Right cardiac atrium (tissue), 5 donors: ENCODE results near the gene HTRA1. TPM values are rescaled to one million over a fixed set of nuclear protein-coding genes. Genes with fewer than 3 reads are reported as not detected.

ENCODE experiments used
- ATAC-seq, 2 donors: fragments of 200-7000 bp; cut with Tn5 transposase; one replicate each; pipeline versions ENCODE4 v1.8.0 to v1.9.1; 2020; ENCODE audit warnings: moderate library complexity in 2 of 2, mild to moderate bottlenecking in 1 of 2
- DNase-seq, 3 donors: peaks; one replicate each; pipeline ENCODE4 v3.0.0-alpha.2; 2020
- H3K27ac ChIP-seq: one replicate; pipeline ENCODE4 v1.5.1; 2013; ENCODE audit warnings: mild to moderate bottlenecking, low read length, control low read depth, moderate library complexity
- H3K27me3 ChIP-seq: one replicate; pipeline ENCODE4 v1.6.1; 2013; ENCODE audit not compliant: control insufficient read depth, insufficient read depth
- H3K4me1 ChIP-seq: one replicate; pipeline ENCODE4 v1.6.1; 2013; ENCODE audit warnings: low read length; ENCODE audit not compliant: control insufficient read depth, insufficient read depth
- H3K4me3 ChIP-seq: one replicate; pipeline ENCODE4 v1.5.1; 2013; ENCODE audit warnings: low read length, control low read depth
- H3K9me3 ChIP-seq: one replicate; pipeline ENCODE4 v1.6.1; 2013; ENCODE audit warnings: low read length; ENCODE audit not compliant: control insufficient read depth
- WGBS: extraction: QIAGEN DNeasy Blood & Tissue Kit; methylation state at CpG from one replicate; pipeline ENCODE4 v1.1.7; 2013; 5-methylcytosine and 5-hydroxymethylcytosine counted together
- intact Hi-C, 4 donors: fragments of 100-400 bp; cut with DNase I; formaldehyde crosslinking; loops; one replicate each; pipeline versions ENCODE4 v1.11.0 to v1.14.0; 2022 to 2023
- polyA plus RNA-seq: library from polyadenylated mRNA; stranded (reverse); fragments of 200-250 nt; gene quantifications from one replicate; pipeline ENCODE4 v1.2.3, GENCODE V29; 2013
- total RNA-seq, 4 donors: library from RNA; stranded (reverse); fragmentation: NEBNext Ultra II Directional; extraction: Animal tissue kit (Norgen Biotek cat#: 25700); gene quantifications; one replicate each; pipeline ENCODE4 v1.2.1, GENCODE V29; 2021
- donor health status: healthy with polysubstance abuse.
- donor health status: DM: no; HTN: yes; CAD: no.
- donor health status: DM: no; HTN: no; CAD: no.
- donor health status: DM: no; HTN: yes; CAD: no; lungs with severe emphysema.
- donor health status: DM: yes; HTN: yes; CAD: no.

HTRA1 gene
- total and polyA plus RNA-seq, 5 donors = 40.5 to 49.7 (median 45.0) TPM

GRCh38 chr10:122473116-122473515 is 11.8 kb downstream of the HTRA1 start:
- Histone ChIP-seq H3K4me1 (peaks cover 16% of the 10 kb centered on the region), H3K4me3 (no peak overlapping the region), H3K9me3 (no peaks in the 10 kb centered on the region), H3K27ac (no peak overlapping the region), H3K27me3 (no peaks in the 10 kb centered on the region)
- DNase-seq (no peak), ATAC-seq (no peak)
- intact Hi-C loops = no loop called here
- 70% methylated on average over 8 of the region's 8 CpGs for WGBS

- H3K4me3 ChIP-seq = no peak overlapping the region
- 16% methylated on average over 15 of the region's 15 CpGs for WGBS
- no peaks in the 10 kb centered on the region for H3K27me3 ChIP-seq
- DNase-seq = peak in 2 of 3 donors; percentile 66 to 70
- no peak overlapping the region for H3K27ac ChIP-seq
- H3K4me1 ChIP-seq = peaks cover 16% of the 10 kb centered on the region
- peak; percentile 68 to 84 for ATAC-seq
- intact Hi-C loops = no loop called here
- no peaks in the 10 kb centered on the region for H3K9me3 ChIP-seq
Measured at GRCh38 chr10:122474131-122474818, 12.9 kb downstream of the HTRA1 start.

GRCh38 chr10:122475100-122475499 is 13.7 kb downstream of the HTRA1 start:
- H3K4me3 ChIP-seq = no peak overlapping the region
- H3K4me1 ChIP-seq = peaks cover 13% of the 10 kb centered on the region
- intact Hi-C loops = no loop called here
- 17% methylated on average over 12 of the region's 12 CpGs for WGBS
- DNase-seq = peak; percentile 87 to 95 (median 94)
- peak; percentile 93 to 96 for ATAC-seq
- H3K27me3 ChIP-seq = no peaks in the 10 kb centered on the region
- no peaks in the 10 kb centered on the region for H3K9me3 ChIP-seq
- H3K27ac ChIP-seq = peak overlapping the region; percentile 9

- no peaks in the 10 kb centered on the region for H3K9me3 ChIP-seq
- DNase-seq (peak in 1 of 3 donors; percentile 60), ATAC-seq (peak; percentile 8 to 47)
- peaks cover 13% of the 10 kb centered on the region for H3K4me1 ChIP-seq
- 60% methylated on average over 16 of the region's 16 CpGs for WGBS
- H3K4me3 ChIP-seq = no peak overlapping the region
- H3K27me3 ChIP-seq = no peaks in the 10 kb centered on the region
- no peak overlapping the region for H3K27ac ChIP-seq
- intact Hi-C loops = no loop called here
Measured at GRCh38 chr10:122475591-122476332, 14.4 kb downstream of the HTRA1 start.

GRCh38 chr10:122476333-122476695 is 15.0 kb downstream of the HTRA1 start:
- intact Hi-C loops = no loop called here
- no peak overlapping the region for H3K27ac ChIP-seq
- no peaks in the 10 kb centered on the region for H3K9me3 ChIP-seq
- ATAC-seq (no peak), DNase-seq (no peak)
- whole genome bisulfite sequencing = 91% methylated on average over 6 of the region's 6 CpGs
- no peak overlapping the region for H3K4me3 ChIP-seq
- H3K27me3 ChIP-seq = no peaks in the 10 kb centered on the region
- peaks cover 13% of the 10 kb centered on the region for H3K4me1 ChIP-seq

GRCh38 chr10:122477436-122477835 is 16.1 kb downstream of the HTRA1 start:
- peaks cover 13% of the 10 kb centered on the region for H3K4me1 ChIP-seq
- WGBS = 93% methylated on average over 5 of the region's 5 CpGs
- no peak overlapping the region for H3K27ac ChIP-seq
- ATAC-seq = no peak
- H3K4me3 ChIP-seq = no peak overlapping the region
- intact Hi-C loops = no loop called here
- no peak for DNase-seq
- no peaks in the 10 kb centered on the region for H3K9me3 ChIP-seq
- no peaks in the 10 kb centered on the region for H3K27me3 ChIP-seq

- intact Hi-C loops = no loop called here
- H3K9me3 ChIP-seq = no peaks in the 10 kb centered on the region
- DNase-seq (no peak), ATAC-seq (no peak)
- H3K4me3 ChIP-seq = no peak overlapping the region
- WGBS = 69% methylated on average over 7 of the region's 7 CpGs
- no peak overlapping the region for H3K27ac ChIP-seq
- H3K4me1 ChIP-seq = peaks cover 13% of the 10 kb centered on the region
- H3K27me3 ChIP-seq = no peaks in the 10 kb centered on the region
Measured at GRCh38 chr10:122478971-122479370, 17.6 kb downstream of the HTRA1 start.

- 93% methylated on average over 10 of the region's 10 CpGs for WGBS
- H3K27ac ChIP-seq = no peak overlapping the region
- H3K9me3 ChIP-seq = no peaks in the 10 kb centered on the region
- intact Hi-C loops = no loop called here
- H3K4me1 ChIP-seq = peaks cover 7% of the 10 kb centered on the region
- DNase-seq (no peak), ATAC-seq (no peak)
- no peaks in the 10 kb centered on the region for H3K27me3 ChIP-seq
- H3K4me3 ChIP-seq = no peak overlapping the region
Measured at GRCh38 chr10:122480146-122480833, 18.9 kb downstream of the HTRA1 start.

GRCh38 chr10:122481296-122482056 is 20.1 kb downstream of the HTRA1 start:
- ATAC-seq = no peak
- DNase-seq = no peak
- no peak overlapping the region for H3K4me3 ChIP-seq
- peaks cover 5% of the 10 kb centered on the region for H3K4me1 ChIP-seq
- no peaks in the 10 kb centered on the region for H3K9me3 ChIP-seq
- no peaks in the 10 kb centered on the region for H3K27me3 ChIP-seq
- 95% methylated on average over 6 of the region's 6 CpGs for WGBS
- H3K27ac ChIP-seq = no peak overlapping the region
- intact Hi-C loops = no loop called here

- no peaks in the 10 kb centered on the region for H3K27me3 ChIP-seq
- 92% methylated on average over 11 of the region's 11 CpGs for WGBS
- H3K9me3 ChIP-seq = no peaks in the 10 kb centered on the region
- DNase-seq (no peak), ATAC-seq (no peak)
- no peak overlapping the region for H3K27ac ChIP-seq
- no peak overlapping the region for H3K4me3 ChIP-seq
- intact Hi-C loops = no loop called here
- H3K4me1 ChIP-seq = peaks cover 8% of the 10 kb centered on the region
Measured at GRCh38 chr10:122484276-122485060, 23.1 kb downstream of the HTRA1 start.
